Measurements from ENCODE around the gene MMS19. TPM values are rescaled to one million over a fixed set of nuclear protein-coding genes. Genes with fewer than 3 reads are reported as not detected.

The MMS19 gene
- total RNA-seq, 1 experiment from 2014 or later: 83.3 TPM

DNA sequence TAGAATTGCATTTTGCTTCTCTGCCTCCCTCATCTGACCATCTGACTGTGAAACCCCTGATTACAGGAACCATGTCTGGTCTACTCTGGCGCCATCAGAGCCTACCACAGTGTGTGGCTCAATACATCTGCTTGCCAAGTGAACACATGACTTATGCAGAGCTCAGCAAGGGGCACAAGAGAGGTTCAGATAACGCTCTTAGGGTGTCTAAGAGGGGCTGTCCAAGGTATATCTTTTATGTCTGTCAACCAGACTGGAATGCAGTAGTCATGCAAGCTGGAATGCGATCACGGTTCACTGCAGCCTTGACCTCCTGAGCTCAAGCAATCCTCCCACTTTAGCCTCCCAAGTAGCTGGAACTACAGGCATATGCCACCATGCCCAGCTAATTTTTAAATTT is 86.8 kb downstream of the MMS19 start:
- BruUV-seq (replicated peaks): no TSS peak
- Histone ChIP-seq H3K27me3 (ENCODE audit: control insufficient read depth, insufficient read depth, low read length) (no peaks in the 10 kb centered on the region), H3K9me3 (ENCODE audit: control insufficient read depth, insufficient read depth, low read depth, low read length) (no peaks in the 10 kb centered on the region), H3K36me3 (ENCODE audit: control insufficient read depth, insufficient read depth, low read length) (no peaks in the 10 kb centered on the region), H3K4me3 (ENCODE audit: low read depth in 2 of 2, low read length in 2 of 2) (no peak overlapping the region), H3K27ac (ENCODE audit: low read length) (no peak overlapping the region), H3K4me1 (ENCODE audit: control insufficient read depth, insufficient read depth, low read length) (no peaks in the 10 kb centered on the region)
- CTCF ChIA-PET: interaction anchor here (0.5 to 1.2 kb wide), 4 partner anchors 9 to 213 kb away, joined by 3 to 21 read pairs (median 8); no protein-coding TSS in a partner anchor
- POLR2A ChIA-PET: interaction anchor here (1.0 to 1.1 kb wide), 2 partner anchors 10 to 12 kb away, joined by 4 to 7 read pairs; partner anchors contain the start of gene RRP12
- in situ Hi-C loops (cut with HindIII; ENCODE audit: low pct_unique_long_range_greater_than_20kb, low sequenced_read_pairs): no loop called here
- DNase-seq (ENCODE audit: low read depth, low spot score) (no peak), ATAC-seq (no peak)
- intact Hi-C loops (cut with micrococcal nuclease; ENCODE audit: unreplicated experiment): no loop called here
- no peak for TF ChIP-seq POLR2AphosphoS5 (IDR thresholded peaks at IDR 0.05; ENCODE audit: low read depth, low read length)
- 0 out of 4 replicates have a peak, but pooled peaks of 1 of the 2 experiments have one; percentile 31 for TF ChIP-seq REST (IDR thresholded peaks at IDR 0.05; ENCODE audit: insufficient read depth in 1 of 2, low read depth in 2 of 2, low read length in 1 of 2)

GRCh38 chr10:97408496-97408992 is 89.7 kb downstream of the MMS19 start:
- Histone ChIP-seq H3K4me1 (ENCODE audit: control insufficient read depth, insufficient read depth, low read length) (no peaks in the 10 kb centered on the region), H3K9me3 (ENCODE audit: control insufficient read depth, insufficient read depth, low read depth, low read length) (no peaks in the 10 kb centered on the region), H3K27me3 (ENCODE audit: control insufficient read depth, insufficient read depth, low read length) (no peaks in the 10 kb centered on the region), H3K4me3 (ENCODE audit: low read depth in 2 of 2, low read length in 2 of 2) (no peak overlapping the region), H3K36me3 (ENCODE audit: control insufficient read depth, insufficient read depth, low read length) (no peaks in the 10 kb centered on the region), H3K27ac (ENCODE audit: low read length) (no peak overlapping the region)
- ChIA-PET POLR2A (no interaction called here), CTCF (no interaction called here)
- no peak for TF ChIP-seq TCF7L2 (IDR thresholded peaks at IDR 0.05; ENCODE audit: low read depth, low read length)
- TF ChIP-seq REST (IDR thresholded peaks at IDR 0.05; ENCODE audit: insufficient read depth in 1 of 2, low read depth in 2 of 2, low read length in 1 of 2): no peak
- TF ChIP-seq POLR2AphosphoS5 (IDR thresholded peaks at IDR 0.05; ENCODE audit: low read depth, low read length): no peak
- no peak for DNase-seq (ENCODE audit: low read depth, low spot score)
- in situ Hi-C loops (cut with HindIII; ENCODE audit: low pct_unique_long_range_greater_than_20kb, low sequenced_read_pairs) (no loop called here), intact Hi-C loops (cut with micrococcal nuclease; ENCODE audit: unreplicated experiment) (no loop called here)
- no TSS peak for BruUV-seq (replicated peaks)
- ATAC-seq: no peak

Other genes with a start within 250 kb of the MMS19 start
- gene ARHGAP19, start 205.8 kb downstream of the MMS19 start, total RNA-seq (2021; ENCODE audit: unreplicated experiment): 28.9 TPM
- 5.3 TPM for gene FRAT1, start 179.2 kb downstream of the MMS19 start, total RNA-seq (2021; ENCODE audit: unreplicated experiment)
- gene FRAT2, start 163.7 kb downstream of the MMS19 start, total RNA-seq (2021; ENCODE audit: unreplicated experiment): 16.7 TPM
- gene RRP12, start 97.1 kb downstream of the MMS19 start, total RNA-seq (2021; ENCODE audit: unreplicated experiment): 94.9 TPM
- 726 TPM for gene PGAM1, start 72.2 kb downstream of the MMS19 start, total RNA-seq (2021; ENCODE audit: unreplicated experiment)
- gene EXOSC1, start 52.4 kb downstream of the MMS19 start, total RNA-seq (2021; ENCODE audit: unreplicated experiment): 60.3 TPM
- gene ZDHHC16, start 52.2 kb downstream of the MMS19 start, total RNA-seq (2021; ENCODE audit: unreplicated experiment): 64.5 TPM
- gene UBTD1, start 502 bp upstream of the MMS19 start, total RNA-seq (2021; ENCODE audit: unreplicated experiment): 55.6 TPM
- gene ANKRD2, start 74.4 kb upstream of the MMS19 start, total RNA-seq (2021; ENCODE audit: unreplicated experiment): 0.98 TPM
- 0.08 TPM for gene HOGA1, start 86.0 kb upstream of the MMS19 start, total RNA-seq (2021; ENCODE audit: unreplicated experiment)
- gene C10orf62, start 91.3 kb upstream of the MMS19 start, total RNA-seq (2021; ENCODE audit: unreplicated experiment): not detected
- 17.9 TPM for gene MORN4, start 135.1 kb upstream of the MMS19 start, total RNA-seq (2021; ENCODE audit: unreplicated experiment)
- gene PI4K2A, start 142.2 kb upstream of the MMS19 start, total RNA-seq (2021; ENCODE audit: unreplicated experiment): 22.8 TPM
- 8.0 TPM for gene AVPI1, start 188.8 kb upstream of the MMS19 start, total RNA-seq (2021; ENCODE audit: unreplicated experiment)
- gene MARVELD1, start 215.3 kb upstream of the MMS19 start, total RNA-seq (2021; ENCODE audit: unreplicated experiment): 53.1 TPM
- 37.9 TPM for gene ZFYVE27, start 238.7 kb upstream of the MMS19 start, total RNA-seq (2021; ENCODE audit: unreplicated experiment)

Data from Panc1 (cell line).